GM19372 (cell line): ENCODE results near the gene ST7.

Source experiments
- ATAC-seq: cut with Tn5 transposase; IDR thresholded peaks from one replicate; pipeline ENCODE4 v1.9.1; 2021; ENCODE audit warnings: mild to moderate bottlenecking, low read depth, moderate library complexity; ENCODE audit not compliant: unreplicated experiment

Gene ST7

GRCh38 chr7:117205873-117206272 lies 252.6 kb downstream of the ST7 start:
- ATAC-seq = no peak

DNA sequence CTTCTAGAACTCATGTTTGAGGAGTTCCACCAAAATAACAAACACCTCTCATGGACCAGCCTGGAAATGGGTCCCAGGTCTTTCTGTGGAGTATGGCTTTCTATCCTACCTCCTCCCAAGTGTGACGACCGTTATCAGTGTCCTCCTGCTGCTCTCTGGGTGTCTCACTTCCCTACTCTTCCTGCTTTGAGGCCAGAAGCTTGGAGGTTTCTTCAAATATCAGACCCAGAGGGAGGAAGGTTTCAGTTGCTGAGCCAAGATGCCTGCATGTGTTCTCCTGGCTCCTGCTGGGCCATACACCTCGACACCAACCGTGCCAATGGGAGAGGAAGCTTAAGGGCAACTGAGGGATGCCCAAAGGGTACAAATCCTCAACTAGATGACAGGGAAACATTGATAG lies 255.0 kb downstream of the ST7 start:
- no peak for ATAC-seq

- ATAC-seq = no peak
Measured at GRCh38 chr7:117210397-117210796, 257.1 kb downstream of the ST7 start.

DNA sequence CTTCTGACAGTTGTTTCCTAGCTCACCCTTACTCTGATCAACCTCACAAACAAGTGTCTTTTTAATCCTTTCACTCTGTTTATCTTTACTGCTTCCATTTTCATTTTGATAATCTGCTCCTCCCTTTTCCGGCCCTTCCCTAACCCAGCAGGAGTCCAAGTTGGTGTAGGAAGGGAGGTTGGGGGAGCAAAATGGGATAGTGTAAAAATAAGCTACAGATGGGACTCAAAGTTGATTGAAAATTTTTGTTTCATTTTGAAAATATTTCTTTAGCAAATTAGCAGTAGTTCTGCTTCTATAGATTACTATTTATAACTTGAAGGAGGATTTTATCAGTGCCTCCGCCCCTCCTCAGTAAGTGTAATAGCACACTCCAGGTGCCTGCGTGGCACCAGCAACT lies 257.6 kb downstream of the ST7 start:
- ATAC-seq = no peak

DNA sequence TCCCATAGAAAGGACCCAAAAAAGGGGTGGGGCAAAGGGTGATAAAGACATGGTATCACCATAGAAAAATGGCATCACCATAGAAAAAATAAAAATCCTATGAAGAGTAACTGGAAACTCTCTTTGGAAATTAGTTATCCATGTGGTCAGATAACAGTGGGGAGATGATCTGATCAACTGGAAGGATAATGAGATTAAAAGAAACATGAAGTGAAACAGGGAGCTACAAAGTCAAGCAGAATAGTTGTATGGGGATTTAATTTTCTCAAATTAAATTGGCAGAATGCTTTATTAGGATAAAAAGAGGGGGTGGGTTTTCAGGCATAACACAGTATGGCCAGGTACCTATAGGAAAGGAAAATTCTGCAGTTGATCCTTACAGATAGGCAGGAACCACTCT lies 258.3 kb downstream of the ST7 start:
- ATAC-seq = no peak

GRCh38 chr7:117212969-117213877 lies 259.9 kb downstream of the ST7 start:
- ATAC-seq = peak; percentile 80

DNA sequence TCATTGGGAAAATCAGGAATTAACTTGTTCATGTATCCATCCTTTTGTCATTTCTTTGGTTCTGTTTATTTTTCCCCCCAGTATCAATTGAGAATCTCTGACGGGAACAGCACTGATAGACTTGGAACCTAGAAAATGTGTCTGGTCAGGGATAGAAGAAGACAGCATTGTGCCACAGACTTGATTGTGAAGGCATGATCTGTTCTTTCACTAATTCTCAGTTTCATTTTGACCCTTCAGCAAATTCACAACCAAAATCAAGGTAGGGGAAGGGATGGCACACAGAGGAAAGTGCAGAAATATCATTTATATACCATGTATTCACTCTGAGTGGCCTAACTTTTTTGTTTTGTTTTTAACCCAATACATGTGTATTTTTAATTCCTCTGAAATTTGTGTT lies 262.7 kb downstream of the ST7 start:
- ATAC-seq = no peak

GRCh38 chr7:117216436-117217069 lies 263.3 kb downstream of the ST7 start:
- ATAC-seq = no peak

- ATAC-seq = no peak
Measured at GRCh38 chr7:117217106-117218035, 264.1 kb downstream of the ST7 start.

DNA sequence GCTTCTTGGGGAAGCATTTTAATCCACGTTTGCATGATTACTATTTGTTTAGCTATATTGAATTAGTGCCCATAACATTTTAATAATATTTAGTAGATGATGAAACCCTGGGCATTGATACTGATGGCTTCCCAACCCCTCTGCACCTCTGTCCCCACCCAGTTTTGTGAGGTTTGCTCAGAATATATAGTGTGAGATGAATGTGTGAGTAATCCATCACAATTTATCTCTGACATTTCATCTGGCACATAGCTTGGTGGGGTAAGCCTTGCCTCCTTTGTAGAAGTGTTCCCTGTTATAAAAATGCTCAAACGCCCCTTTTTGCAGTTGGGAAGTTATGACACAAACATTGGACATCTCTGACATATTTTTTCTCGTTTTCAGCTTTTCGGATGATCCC lies 265.4 kb downstream of the ST7 start:
- no peak for ATAC-seq

GRCh38 chr7:117219485-117219884 lies 266.2 kb downstream of the ST7 start:
- ATAC-seq = no peak

DNA sequence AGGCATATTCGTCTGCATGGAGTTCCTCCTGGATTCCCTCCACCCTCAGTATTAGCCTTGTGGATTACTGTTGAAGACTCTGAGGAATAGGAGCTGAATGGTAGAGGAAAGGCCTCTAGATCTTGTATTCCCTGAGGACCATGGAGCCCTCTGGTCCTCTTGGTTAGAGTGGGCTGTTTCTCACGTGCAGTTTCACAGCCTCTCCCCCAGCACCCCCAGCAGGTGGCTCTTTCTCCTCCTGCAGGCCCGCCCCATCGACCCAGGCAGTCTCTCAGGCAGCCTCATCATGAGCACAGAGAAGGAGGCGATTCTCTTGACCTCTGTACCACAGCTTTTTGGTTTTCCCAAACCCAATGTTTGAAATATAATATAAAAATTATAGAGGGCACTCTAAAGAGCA lies 267.5 kb downstream of the ST7 start:
- ATAC-seq = no peak

DNA sequence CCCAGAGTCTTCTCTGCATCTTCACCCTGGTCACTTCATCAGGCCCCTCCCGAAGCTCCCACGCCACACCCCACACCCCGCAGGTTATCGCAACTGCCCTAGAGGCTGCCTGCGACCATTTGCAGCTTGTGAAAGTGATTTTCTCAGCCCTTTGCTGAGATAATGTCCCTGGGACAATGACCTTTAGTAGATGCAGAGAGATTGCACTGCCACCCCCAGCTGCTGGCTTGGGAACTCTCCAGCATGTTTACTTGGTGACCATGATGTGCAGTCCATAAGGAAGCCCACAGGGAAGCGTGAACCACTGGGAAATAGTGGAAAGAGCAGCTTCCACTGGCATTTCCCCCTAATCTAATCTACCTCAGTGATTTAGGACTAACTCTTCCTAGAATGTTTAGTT lies 272.2 kb downstream of the ST7 start:
- no peak for ATAC-seq

DNA sequence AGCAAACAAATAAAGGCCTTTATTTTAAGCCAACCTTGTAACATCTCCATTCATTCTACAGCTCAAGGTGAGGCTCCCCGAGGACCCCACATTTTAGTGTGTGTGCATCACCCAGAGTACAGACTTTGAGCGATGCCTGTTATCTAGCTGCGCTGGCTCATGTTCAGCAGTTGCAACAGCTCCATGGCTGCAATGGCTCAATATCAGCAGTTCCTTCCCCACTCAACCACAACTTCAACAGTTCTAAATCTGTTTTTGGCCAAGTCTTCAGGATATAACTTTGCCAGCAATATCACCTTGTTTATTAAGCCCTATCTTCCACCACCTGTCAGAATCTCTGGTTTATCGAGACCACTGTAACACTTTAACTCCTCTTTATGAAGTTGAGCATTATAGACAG lies 273.8 kb downstream of the ST7 start:
- no peak for ATAC-seq

GRCh38 chr7:117229350-117229749 lies 276.0 kb downstream of the ST7 start:
- no peak for ATAC-seq

DNA sequence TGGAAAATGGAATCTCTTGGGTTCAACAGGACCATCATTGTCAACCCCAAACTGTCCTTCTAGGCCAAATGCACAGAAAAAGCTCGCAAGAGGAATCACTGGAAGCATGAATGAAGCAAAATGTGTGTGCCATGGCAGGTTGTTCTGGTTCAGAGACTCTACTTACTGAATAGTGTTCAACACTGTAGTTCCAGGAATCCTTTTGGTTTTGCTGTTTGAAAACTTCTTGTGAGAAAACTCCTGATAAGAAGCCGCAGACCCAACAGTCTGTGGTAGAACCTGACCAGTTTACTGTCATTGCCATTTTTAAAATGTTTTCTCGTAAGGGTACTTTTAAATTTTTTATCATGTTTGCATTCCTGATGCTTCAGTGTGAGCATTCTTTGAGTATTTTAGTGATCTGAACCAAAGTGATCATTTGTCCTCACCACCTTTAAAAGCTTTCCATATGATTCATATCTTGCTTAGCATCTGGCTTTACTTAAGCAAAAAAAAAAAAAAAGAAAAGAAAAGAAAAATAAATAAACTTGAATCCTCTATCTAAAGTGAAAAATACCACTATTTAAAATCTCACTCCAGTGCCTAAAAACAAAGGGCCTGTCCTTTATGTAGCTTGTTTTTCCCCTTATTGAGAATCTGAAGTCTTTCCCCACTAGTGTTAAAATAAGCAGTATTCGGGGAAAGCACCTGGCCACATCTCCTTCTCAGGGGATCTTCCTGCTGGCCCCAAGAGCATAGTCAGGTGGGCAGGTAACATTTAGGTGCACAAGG lies 277.2 kb downstream of the ST7 start:
- no peak for ATAC-seq

DNA sequence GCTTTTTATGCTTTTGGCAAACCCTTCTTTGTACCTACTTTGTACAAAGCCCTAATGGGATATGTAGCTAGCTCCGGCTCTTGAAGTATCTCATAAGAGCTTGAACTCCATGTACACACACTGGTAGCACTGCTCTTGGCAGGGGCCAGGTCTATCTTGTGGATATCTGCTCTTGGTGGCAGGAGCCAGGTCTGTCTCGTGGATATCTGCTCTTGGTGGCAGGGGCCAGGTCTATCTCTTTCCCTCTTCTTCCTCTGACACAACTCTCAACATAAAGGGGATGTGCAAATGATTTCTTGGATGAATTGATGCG lies 277.7 kb downstream of the ST7 start:
- no peak for ATAC-seq

DNA sequence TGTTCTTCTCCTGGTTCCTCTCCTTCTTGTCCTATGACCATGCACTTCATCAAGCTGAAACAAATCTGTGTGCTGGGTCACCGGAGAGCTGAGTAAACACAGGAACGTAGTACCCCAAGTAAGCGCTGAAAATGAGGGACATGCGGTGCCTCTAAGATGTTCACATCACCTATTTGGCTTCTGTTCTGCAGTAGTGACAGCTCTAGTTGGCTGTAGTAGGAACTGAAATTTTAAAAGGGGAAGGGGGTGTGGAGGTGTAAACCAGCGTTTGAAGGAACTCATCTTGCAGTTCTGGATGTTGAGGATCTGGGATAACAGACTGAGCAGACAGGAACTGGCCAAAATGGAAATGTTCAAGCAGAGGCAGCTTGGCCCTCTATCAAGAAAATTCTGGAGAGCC lies 284.3 kb downstream of the ST7 start:
- no peak for ATAC-seq

GRCh38 chr7:117238472-117238871 lies 285.2 kb downstream of the ST7 start:
- no peak for ATAC-seq

DNA sequence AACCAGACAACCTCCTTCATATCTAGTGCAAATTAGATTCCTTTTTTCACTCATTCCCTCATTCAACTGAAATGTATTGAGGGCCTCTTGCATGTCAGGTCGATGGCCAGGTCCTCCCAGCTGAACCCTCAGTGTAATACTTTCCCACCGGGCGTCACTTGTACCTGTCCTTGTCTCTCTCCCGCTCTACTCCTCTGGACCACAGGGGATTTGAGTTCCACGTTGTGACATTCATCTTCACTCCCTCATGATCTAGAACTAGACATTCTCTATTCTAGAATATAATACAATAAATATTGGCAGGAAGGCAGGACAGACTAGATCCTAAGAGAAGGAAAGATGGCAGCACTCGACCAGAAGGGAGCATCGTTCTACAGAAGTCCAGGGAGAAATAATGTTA lies 285.6 kb downstream of the ST7 start:
- ATAC-seq = no peak
